GM19043 (cell line): ENCODE data around the gene ARHGAP35.
A peak's percentile ranks its signal among the peaks of the same experiment; 100 is the strongest.
"Not testable (repeated sequence)": the region's sequence is repeated elsewhere in the genome, so short reads cannot be mapped to it uniquely, and the experiment has no call there.

Source experiments
- ATAC-seq: cut with Tn5 transposase; IDR thresholded peaks from one replicate; pipeline ENCODE4 v1.9.1; 2021; ENCODE audit warnings: low read depth; ENCODE audit not compliant: unreplicated experiment

Gene ARHGAP35

GRCh38 chr19:46842791-46843190, 18.0 kb upstream of the ARHGAP35 start:
- ATAC-seq, result no peak

GRCh38 chr19:46844067-46844489, 16.7 kb upstream of the ARHGAP35 start:
- ATAC-seq, result no peak

- ATAC-seq, result no peak
These were observed 14.8 kb upstream of the ARHGAP35 start for GRCh38 chr19:46845959-46846459.

GRCh38 chr19:46847528-46847927, 13.3 kb upstream of the ARHGAP35 start:
- ATAC-seq, result no peak

GRCh38 chr19:46848389-46848788, 12.4 kb upstream of the ARHGAP35 start:
- no peak for ATAC-seq

- ATAC-seq, result no peak
These were observed 11.2 kb upstream of the ARHGAP35 start for GRCh38 chr19:46849610-46850009.

- ATAC-seq, result peak; percentile 89
These were observed 10.3 kb upstream of the ARHGAP35 start, which contains the start of gene AP2S1 for GRCh38 chr19:46850228-46851203. TSS of gene AP2S1 (minus strand) at chr19:46850846. CDS start at chr19:46850766, 80 bp downstream.

GRCh38 chr19:46852830-46853229, 8.0 kb upstream of the ARHGAP35 start:
- ATAC-seq, result no peak

- not testable (repeated sequence) for ATAC-seq
These were observed 6.1 kb upstream of the ARHGAP35 start for GRCh38 chr19:46854698-46855097.

GRCh38 chr19:46856062-46857022, 4.5 kb upstream of the ARHGAP35 start:
- ATAC-seq, result peak; percentile 56

GRCh38 chr19:46859637-46860124, 1.1 kb upstream of the ARHGAP35 start:
- ATAC-seq, result no peak

GRCh38 chr19:46860125-46860845, 512 bp upstream of the ARHGAP35 start:
- ATAC-seq, result peak; percentile 65

- no peak for ATAC-seq
These were observed 1.1 kb downstream of the ARHGAP35 start for GRCh38 chr19:46861691-46862502.

GRCh38 chr19:46862503-46862834, 1.7 kb downstream of the ARHGAP35 start:
- no peak for ATAC-seq

- no peak for ATAC-seq
These were observed 2.3 kb downstream of the ARHGAP35 start for GRCh38 chr19:46862974-46863632.

GRCh38 chr19:46863818-46864629, 3.2 kb downstream of the ARHGAP35 start:
- ATAC-seq, result no peak

GRCh38 chr19:46866407-46867136, 5.8 kb downstream of the ARHGAP35 start:
- ATAC-seq, result no peak
